ENCODE data around the gene PARP16. TPM values are rescaled to one million over a fixed set of nuclear protein-coding genes. Genes with fewer than 3 reads are reported as not detected.
A peak's percentile ranks its signal among the peaks of the same experiment; 100 is the strongest.

The PARP16 gene
- total and polyA plus RNA-seq, 9 of the 15 experiments (the other 6 are each of a cell fraction or from before 2014, with no cell fraction given), result 3.0 to 9.9 (median 5.8) TPM

- TF ChIP-seq CHCHD3 (CRISPR knock-in tag; IDR thresholded peaks at IDR 0.05), result no peak
- TF ChIP-seq ZNF398 (CRISPR knock-in tag; IDR thresholded peaks at IDR 0.05), result no peak
- peak; percentile 71 for TF ChIP-seq ETV5 (CRISPR knock-in tag; IDR thresholded peaks at IDR 0.05; ENCODE audit: low read depth)
- peak; percentile 50; the same call in 1 of the 2 replicates for TF ChIP-seq EP300 (IDR thresholded peaks at IDR 0.05; ENCODE audit: low read length)
- peak; percentile 40 for TF ChIP-seq SMARCA4 (IDR thresholded peaks at IDR 0.05)
- TF ChIP-seq SMARCC2 (IDR thresholded peaks at IDR 0.05; ENCODE audit: low read depth), result 0 out of 2 replicates have a peak, but pooled peaks have one; percentile 28
- TF ChIP-seq E2F6 (IDR thresholded peaks at IDR 0.05; ENCODE audit: borderline replicate concordance in 1 of 2, extremely low read depth in 1 of 2, insufficient read depth in 1 of 2, insufficient read length in 1 of 2, low read depth in 1 of 2, low read length in 1 of 2, poor library complexity in 1 of 2, severe bottlenecking in 1 of 2), result peak; percentile 86 to 99
- TF ChIP-seq HDAC3 (IDR thresholded peaks at IDR 0.05; ENCODE audit: borderline replicate concordance, partially characterized antibody), result no peak
- no peak for TF ChIP-seq ZNF165 (CRISPR knock-in tag; IDR thresholded peaks at IDR 0.05; ENCODE audit: borderline replicate concordance)
Measured at GRCh38 chr15:65303687-65304380, 17.2 kb upstream of the PARP16 start (continued).

All from K562 (cell line).